Keratinocyte (primary cell): ENCODE results near the gene UBE4B. TPM values are rescaled to one million over a fixed set of nuclear protein-coding genes. Genes with fewer than 3 reads are reported as not detected.
"Not testable (repeated sequence)": the region's sequence is repeated elsewhere in the genome, so short reads cannot be mapped to it uniquely, and the experiment has no call there.

ENCODE experiments used
- DNase-seq: peaks from one replicate; pipeline ENCODE4 v3.0.0-alpha.2; 2011; ENCODE audit warnings: low read depth, missing footprints, low spot score
- FAIRE-seq: peaks from 2 replicates; lab custom pipeline; 2011; peaks lifted over from hg19 to GRCh38; lab: Jason Lieb, UNC
- H2AFZ ChIP-seq: 2 replicates; pipeline ENCODE4 v1.6.0; 2012; ENCODE audit warnings: low read length, control low read depth, inconsistent platforms; ENCODE audit not compliant: control insufficient read depth
- H3K27ac ChIP-seq: 2 replicates; pipeline ENCODE4 v1.5.1; 2011; ENCODE audit warnings: low read length; ENCODE audit not compliant: control insufficient read depth, insufficient read depth
- H3K27me3 ChIP-seq: 3 replicates; pipeline ENCODE4 v1.6.0; 2011; ENCODE audit warnings: low read length; ENCODE audit not compliant: control insufficient read depth, insufficient read depth; ENCODE audit errors: extremely low read depth
- H3K36me3 ChIP-seq, 2 experiments: 2 replicates in 1 of 2; 3 replicates in 1 of 2; pipeline ENCODE4 v1.5.1; 2011; ENCODE audit warnings: low read length in 2 of 2, mild to moderate bottlenecking in 1 of 2; ENCODE audit not compliant: control insufficient read depth in 2 of 2, insufficient read depth in 2 of 2; ENCODE audit errors: extremely low read depth in 1 of 2
- H3K4me1 ChIP-seq: 3 replicates; pipeline ENCODE4 v1.5.1; 2011; ENCODE audit warnings: low read length; ENCODE audit not compliant: control insufficient read depth, insufficient read depth; ENCODE audit errors: extremely low read depth
- H3K4me2 ChIP-seq: 3 replicates; pipeline ENCODE4 v1.6.0; 2011; ENCODE audit warnings: low read depth, low read length; ENCODE audit not compliant: control insufficient read depth, insufficient read depth; ENCODE audit errors: extremely low read depth
- H3K4me3 ChIP-seq, 3 experiments: fragments of 200-600 bp in 1 of 3; sonication (generic) in 1 of 3; 2 replicates in 2 of 3; 3 replicates in 1 of 3; pipeline ENCODE4 v1.5.1; 2011 to 2016; ENCODE audit warnings: low read length in 3 of 3, mild to moderate bottlenecking in 3 of 3, control low read depth in 2 of 3, inconsistent platforms in 1 of 3, low read depth in 1 of 3, mixed read lengths in 1 of 3, mixed run types in 1 of 3, moderate library complexity in 1 of 3; ENCODE audit not compliant: control insufficient read depth in 2 of 3, insufficient read depth in 2 of 3; ENCODE audit errors: extremely low read depth in 1 of 3
- H3K79me2 ChIP-seq: 2 replicates; pipeline ENCODE4 v1.6.0; 2012; ENCODE audit warnings: low read length; ENCODE audit not compliant: control insufficient read depth, insufficient read depth
- H3K9ac ChIP-seq: 3 replicates; pipeline ENCODE4 v1.6.0; 2011; ENCODE audit warnings: low read length; ENCODE audit not compliant: control insufficient read depth, insufficient read depth; ENCODE audit errors: extremely low read depth
- H3K9me1 ChIP-seq: 3 replicates; pipeline ENCODE4 v1.6.0; 2011; ENCODE audit warnings: low read length; ENCODE audit not compliant: control insufficient read depth, insufficient read depth; ENCODE audit errors: extremely low read depth
- H3K9me3 ChIP-seq: 2 replicates; pipeline ENCODE4 v1.5.1; 2012; ENCODE audit warnings: low read depth, low read length; ENCODE audit not compliant: control insufficient read depth
- H4K20me1 ChIP-seq: 3 replicates; pipeline ENCODE4 v1.6.0; 2011; ENCODE audit warnings: low read length; ENCODE audit not compliant: control insufficient read depth, insufficient read depth; ENCODE audit errors: extremely low read depth
- CTCF ChIP-seq, 3 experiments: IDR thresholded peaks in 1 of 3; conservative IDR thresholded peaks in 1 of 3; optimal IDR thresholded peaks in 1 of 3; 2 replicates in 2 of 3; 3 replicates in 1 of 3; pipeline versions ENCODE3 to v1.5.1; 2011; ENCODE audit warnings: low read length in 3 of 3, mild to moderate bottlenecking in 3 of 3, moderate library complexity in 2 of 3, control low read depth in 1 of 3, inconsistent platforms in 1 of 3; ENCODE audit not compliant: insufficient read depth in 2 of 3; ENCODE audit errors: extremely low read depth in 1 of 3
- EZH2 ChIP-seq: IDR thresholded peaks from one replicate; pipeline ENCODE4 v1.6.1; 2012; ENCODE audit warnings: inconsistent platforms, mild to moderate bottlenecking, low read length, moderate library complexity
- dilution Hi-C: fragments of 300-500 bp; cut with MboI; formaldehyde crosslinking; loops from one replicate; pipeline ENCODE4 v1.7.0; 2020; ENCODE audit warnings: low sequenced_read_pairs; ENCODE audit not compliant: extremely low pct_ligation_motif_present
- polyA plus RNA-seq, 5 experiments: library from polyadenylated mRNA; depleted of rRNA in 3 of 5; stranded (reverse) in 3 of 5; stranded (forward) in 1 of 5; unstranded in 1 of 5; fragments of >200 nt; gene quantifications; 1 replicate in 1 of 5; 2 replicates in 3 of 5; 3 replicates in 1 of 5; pipeline versions ENCODE4 v1.2.1 to v1.2.3, GENCODE V29; 2011 to 2012; ENCODE audit warnings: missing spikeins in 2 of 5, low read depth in 1 of 5, low replicate concordance in 1 of 5

Gene UBE4B
- polyA plus RNA-seq, 1 donor (not counting 4 experiments of a cell fraction or from before 2014, with no cell fraction given): 14.3 TPM

- H3K9me1 ChIP-seq: peaks cover 2% of the 10 kb centered on the region
- H3K9ac ChIP-seq: no peak overlapping the region
- peaks cover 11% of the 10 kb centered on the region for H3K79me2 ChIP-seq
- peak overlapping the region; percentile 17 for H3K4me2 ChIP-seq
- no peaks in the 10 kb centered on the region for H3K27me3 ChIP-seq
- no peak overlapping the region for H3K4me3 ChIP-seq
- peak overlapping the region; percentile 0 for H3K27ac ChIP-seq
- no peaks in the 10 kb centered on the region for H4K20me1 ChIP-seq
- peaks cover 0 to 12% of the 10 kb centered on the region in 2 experiments for H3K36me3 ChIP-seq
- peaks cover 65% of the 10 kb centered on the region for H3K4me1 ChIP-seq
- H2AFZ ChIP-seq: no peak overlapping the region
- FAIRE-seq (no peak), DNase-seq (no peak)
- TF ChIP-seq CTCF (optimal IDR thresholded peaks at IDR 0.05 in 1 of 3, IDR thresholded peaks at IDR 0.05 in 1 of 3, conservative IDR thresholded peaks at IDR 0.05 in 1 of 3; ENCODE audit: extremely low read depth in 1 of 3, insufficient read depth in 2 of 3, low read length in 3 of 3): no peak
- no peak for TF ChIP-seq EZH2
- H3K9me3 ChIP-seq: no peaks in the 10 kb centered on the region
- dilution Hi-C loops: no loop called here
Measured at GRCh38 chr1:10071640-10072039, 38.9 kb downstream of the UBE4B start.

DNA sequence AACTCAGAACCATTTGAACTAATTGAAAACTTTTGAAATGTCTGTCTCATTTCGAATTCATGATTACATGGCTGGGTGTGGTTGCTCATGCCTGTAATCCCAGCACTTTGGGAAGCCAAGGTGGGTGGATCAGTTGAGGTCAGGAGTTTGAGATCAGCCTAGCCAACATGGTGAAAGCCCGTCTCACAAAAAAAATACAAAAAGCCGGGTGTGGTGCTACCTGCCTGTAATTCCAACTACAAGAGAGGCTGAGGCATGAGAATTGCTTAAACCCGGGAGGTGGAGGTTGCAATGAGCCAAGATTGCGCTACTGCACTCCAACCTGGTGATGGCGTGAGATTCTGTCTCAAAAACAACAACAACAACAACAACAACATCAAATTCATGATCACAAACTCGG is 40.6 kb downstream of the UBE4B start:
- peak overlapping the region; percentile 84 for H3K4me2 ChIP-seq
- peaks cover 53% of the 10 kb centered on the region for H3K4me1 ChIP-seq
- FAIRE-seq, DNase-seq, H3K9me3 ChIP-seq, H2AFZ ChIP-seq, H4K20me1 ChIP-seq, H3K4me3 ChIP-seq, H3K27me3 ChIP-seq, H3K79me2 ChIP-seq, H3K9ac ChIP-seq, H3K9me1 ChIP-seq, dilution Hi-C loops: not testable (repeated sequence)
- peak overlapping the region; percentile 85 for H3K27ac ChIP-seq
- H3K36me3 ChIP-seq: peaks cover 0 to 12% of the 10 kb centered on the region in 2 experiments
